ENCODE measurements around the gene SGO2.

- TF ChIP-seq GATA2 (IDR thresholded peaks at IDR 0.05; ENCODE audit: low read depth, low read length) (no peak), GATA3 (IDR thresholded peaks at IDR 0.05; ENCODE audit: low read depth, low read length) (no peak)
These were observed 98.7 kb downstream of the SGO2 start for GRCh38 chr2:200624658-200625057.

Measured in SH-SY5Y (cell line).